ENCODE results near the gene CD55.

- TF ChIP-seq CTCF (IDR thresholded peaks at IDR 0.05 in 2 of 3, conservative IDR thresholded peaks at IDR 0.05 in 1 of 3; ENCODE audit: borderline replicate concordance in 1 of 3, insufficient read depth in 1 of 3, low read depth in 2 of 3, low read length in 2 of 3) (no peak), POLR2A (IDR thresholded peaks at IDR 0.05; ENCODE audit: borderline replicate concordance, extremely low read depth, insufficient read depth, insufficient read length) (no peak), SRF (IDR thresholded peaks at IDR 0.05; ENCODE audit: low read depth) (no peak), MAX (IDR thresholded peaks at IDR 0.05) (no peak), YY1 (IDR thresholded peaks at IDR 0.05; ENCODE audit: extremely low read depth, insufficient replicate concordance, low read depth, low read length) (no peak)
- TF ChIP-seq, protein P1, sequence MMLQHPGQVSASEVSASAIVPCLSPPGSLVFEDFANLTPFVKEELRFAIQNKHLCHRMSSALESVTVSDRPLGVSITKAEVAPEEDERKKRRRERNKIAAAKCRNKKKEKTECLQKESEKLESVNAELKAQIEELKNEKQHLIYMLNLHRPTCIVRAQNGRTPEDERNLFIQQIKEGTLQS (IDR thresholded peaks at IDR 0.05), result no peak
Measured at GRCh38 chr1:207274882-207275281, 46.6 kb upstream of the CD55 start.
